IPS-11a (cell line): Measurements from ENCODE around the gene GALR2.
A peak's percentile ranks its signal among the peaks of the same experiment; 100 is the strongest.

Experiments used
- H3K4me3 ChIP-seq: one replicate; pipeline ENCODE4 v1.5.1; 2013; ENCODE audit warnings: low read depth, low read length, control low read depth

Gene GALR2

DNA sequence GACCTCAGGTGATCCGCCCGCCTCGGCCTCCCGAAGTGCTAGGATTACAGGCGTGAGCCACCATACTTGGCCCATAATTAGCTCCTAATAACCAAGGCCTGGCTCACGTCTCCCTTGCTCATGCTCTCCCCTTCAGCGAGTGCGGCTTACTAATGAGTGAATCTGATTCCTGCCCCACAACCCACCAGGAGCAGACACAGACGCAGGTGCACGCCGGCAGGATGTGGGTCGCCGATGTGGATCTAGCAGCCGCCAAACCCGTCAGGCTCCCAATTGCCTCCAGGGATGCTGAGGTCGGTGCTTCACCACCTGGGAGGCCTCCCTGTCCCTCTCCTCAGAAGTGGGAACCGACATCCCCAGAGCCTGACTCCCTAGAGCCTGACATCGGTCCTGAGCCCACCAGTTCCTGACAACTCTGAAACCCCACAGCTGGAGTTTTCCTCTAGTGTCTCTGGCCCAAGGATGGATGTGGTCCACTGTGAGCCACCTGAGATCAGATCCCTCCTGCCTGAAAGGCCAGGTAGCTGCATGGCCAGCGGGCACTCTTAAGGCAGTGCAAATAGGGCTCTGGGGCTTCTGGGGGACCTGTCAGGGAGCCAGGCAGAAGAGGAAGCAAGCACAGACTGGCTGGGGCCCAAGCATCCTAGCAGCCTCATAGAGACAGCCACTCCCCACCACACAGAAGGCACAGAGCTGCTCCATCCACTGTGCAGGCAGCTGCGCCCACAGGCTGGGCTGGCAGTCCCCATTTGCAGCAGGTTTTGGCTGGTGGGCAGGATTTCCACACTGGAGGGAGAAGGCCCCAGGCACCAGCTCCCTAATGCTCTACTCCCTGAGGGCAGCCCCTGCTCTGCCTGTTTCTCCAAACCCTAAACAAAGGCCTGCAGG is 18.2 kb downstream of the GALR2 start:
- H3K4me3 ChIP-seq: no peak overlapping the region

DNA sequence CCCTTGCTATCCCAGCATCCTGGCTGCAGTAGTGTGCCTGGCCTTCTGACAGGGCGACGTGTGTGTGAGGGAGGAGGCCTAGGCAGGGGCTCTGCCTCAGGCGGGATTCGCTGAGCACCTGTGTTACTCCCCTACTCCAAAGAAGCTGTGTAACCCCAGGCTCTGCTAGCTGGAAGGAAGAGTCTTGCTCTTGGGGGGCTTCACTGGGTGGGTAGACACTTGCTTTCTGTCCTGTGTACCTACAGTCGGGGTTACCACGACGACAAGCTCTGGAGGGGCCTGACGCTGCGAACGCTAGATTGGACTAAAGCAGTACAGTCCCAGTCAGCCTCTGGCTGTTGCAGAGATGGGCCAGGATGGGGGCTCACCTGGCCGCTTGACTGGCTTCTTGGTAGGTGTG is 19.5 kb downstream of the GALR2 start:
- no peak overlapping the region for H3K4me3 ChIP-seq

DNA sequence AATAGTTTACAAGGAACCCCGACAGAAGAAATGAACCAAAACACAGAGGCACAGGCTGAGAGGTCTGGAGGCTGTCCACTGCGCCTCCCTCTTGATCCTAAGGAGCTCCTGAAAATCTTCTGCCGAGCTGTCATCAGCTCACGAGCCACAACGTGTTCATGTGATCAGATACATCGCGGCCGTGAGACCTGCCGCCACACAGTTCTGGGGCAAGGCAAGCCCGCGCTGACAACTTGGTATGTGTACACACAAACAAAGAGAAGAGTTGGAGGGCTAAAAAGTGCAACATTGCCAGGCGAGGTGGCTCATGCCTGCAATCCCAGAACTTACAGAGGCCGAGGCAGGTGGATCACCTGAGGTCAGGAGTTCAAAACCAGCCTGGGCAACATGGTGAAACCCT is 21.4 kb downstream of the GALR2 start:
- H3K4me3 ChIP-seq: no peak overlapping the region

DNA sequence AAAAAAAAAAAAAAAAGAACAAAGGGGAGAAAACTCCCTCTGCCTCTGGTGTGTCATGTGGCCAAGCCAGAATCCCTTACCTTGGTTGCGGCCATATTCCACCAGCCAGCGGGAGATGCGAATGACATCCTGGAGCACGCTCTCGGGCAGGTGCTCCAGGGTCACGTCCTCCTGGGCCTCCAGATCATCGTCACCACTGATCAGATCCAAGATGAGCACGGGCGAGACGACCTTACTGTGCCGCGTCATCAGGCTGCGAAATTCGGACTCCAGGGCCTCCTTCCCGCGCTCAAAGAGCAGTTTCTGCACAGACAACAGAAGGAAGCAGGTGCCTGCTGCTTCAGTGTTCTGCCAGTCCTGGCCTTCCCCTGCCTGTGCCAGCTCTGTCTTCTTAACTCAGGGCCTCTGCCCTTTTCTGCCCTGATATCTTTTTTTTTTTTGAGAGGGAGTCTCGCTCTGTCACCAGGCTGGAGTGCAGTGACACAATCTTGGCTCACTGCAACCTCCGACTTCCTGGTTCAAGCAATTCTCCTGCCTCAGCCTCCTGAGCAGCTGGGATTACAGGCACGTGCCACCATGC is 23.2 kb downstream of the GALR2 start:
- no peak overlapping the region for H3K4me3 ChIP-seq

DNA sequence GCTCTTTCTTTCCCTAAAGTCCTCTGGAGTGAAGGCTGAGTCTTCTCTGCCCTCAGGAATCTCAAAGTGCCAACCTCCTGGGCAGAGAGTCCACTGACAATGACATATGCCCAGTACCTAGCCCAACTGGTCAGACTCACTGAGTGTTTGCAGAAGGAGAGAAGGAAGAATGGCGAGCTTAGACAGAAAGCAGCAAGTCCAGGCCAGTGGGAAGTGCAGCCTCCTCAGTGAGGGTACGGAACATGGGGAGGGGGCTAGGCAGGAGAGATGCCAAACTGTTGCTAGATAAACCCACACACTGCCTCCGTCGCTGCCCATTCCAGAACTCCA is 28.3 kb downstream of the GALR2 start:
- peak overlapping the region; percentile 91 for H3K4me3 ChIP-seq

DNA sequence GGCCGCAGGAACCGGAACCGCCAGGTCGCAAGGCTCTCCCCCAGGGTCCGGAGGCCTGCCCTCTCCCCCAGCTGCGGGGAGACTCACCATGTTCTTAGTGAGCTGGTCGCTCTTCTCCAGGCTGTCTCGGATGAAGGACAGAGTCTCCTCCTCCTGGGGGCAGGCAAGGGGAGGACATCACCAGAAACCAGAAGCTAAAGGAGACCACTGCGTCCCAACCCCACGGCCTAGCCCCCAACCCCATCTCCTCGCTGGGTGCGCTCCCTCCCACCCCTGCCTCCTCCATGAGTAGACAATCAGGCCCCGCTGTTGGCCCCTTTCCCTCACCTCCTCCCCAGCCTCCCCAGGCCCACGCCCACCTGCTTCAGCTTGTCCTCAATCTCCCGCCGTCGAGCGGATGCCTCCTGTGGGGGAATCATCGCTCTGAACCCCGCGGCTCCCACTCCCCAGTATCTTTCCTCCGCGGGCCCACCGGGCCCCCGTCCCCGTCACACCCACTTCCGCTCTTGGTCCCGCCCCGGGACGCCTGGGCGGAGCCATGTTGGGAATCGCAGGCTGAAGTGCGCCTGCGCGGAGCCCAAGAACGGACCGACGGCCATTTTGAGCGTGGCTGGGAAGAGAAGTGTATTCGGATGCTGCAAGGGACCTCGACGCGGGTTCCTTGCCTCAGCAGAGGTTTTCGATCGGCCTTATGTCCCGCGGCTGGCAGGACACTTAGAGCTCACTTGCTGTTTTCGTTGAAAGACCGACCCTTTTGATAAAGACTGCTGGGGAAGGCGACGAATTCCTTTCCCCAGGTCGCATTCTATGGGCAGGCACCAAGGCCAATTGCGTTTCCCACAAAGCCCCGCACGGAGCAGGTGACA is 28.9 kb downstream of the GALR2 start, which contains the start of gene EXOC7:
Gene EXOC7 (minus strand): TSS at position 514 of the 866 bp plus-strand sequence. CDS start 95 bp downstream, at position 419.
- H3K4me3 ChIP-seq: peak within 1 kb of the TSS; percentile 91

DNA sequence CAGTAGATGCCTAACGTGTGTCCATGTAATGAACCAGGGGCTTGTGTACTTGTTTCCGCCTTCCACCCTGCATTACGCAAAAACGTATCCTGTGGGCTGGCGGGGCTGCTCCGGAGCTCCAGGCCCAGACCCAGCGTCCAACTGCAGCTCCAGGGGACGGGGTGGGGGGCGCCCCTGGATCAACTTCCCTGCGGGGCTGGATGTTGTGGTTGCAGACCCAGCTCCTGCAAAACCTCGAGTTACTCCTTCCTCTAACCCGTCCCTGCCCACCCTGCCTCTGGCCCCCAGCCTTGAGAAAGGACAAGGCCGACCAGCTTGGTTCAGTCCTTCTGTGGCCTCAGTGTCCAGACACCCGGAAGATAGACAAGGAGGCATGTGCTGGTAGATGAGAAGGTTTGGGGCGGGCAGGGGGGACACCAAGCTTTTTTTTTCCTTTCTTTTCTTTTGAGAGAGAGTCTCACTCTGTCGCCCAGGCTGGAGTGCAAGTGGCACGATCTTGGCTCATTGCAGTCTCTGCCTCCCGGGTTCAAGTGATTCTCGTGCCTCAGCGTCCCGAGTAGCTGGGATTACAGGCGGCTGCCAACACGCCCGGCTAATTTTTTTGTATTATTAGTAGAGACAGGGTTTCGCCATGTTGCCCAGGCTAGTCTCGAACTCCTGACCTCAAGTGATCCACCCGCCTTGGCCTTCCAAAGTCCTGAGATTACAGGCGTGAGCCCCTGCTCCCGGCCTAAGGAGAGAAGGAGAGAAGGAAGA is 29.7 kb downstream of the GALR2 start:
- H3K4me3 ChIP-seq: peak overlapping the region; percentile 91

DNA sequence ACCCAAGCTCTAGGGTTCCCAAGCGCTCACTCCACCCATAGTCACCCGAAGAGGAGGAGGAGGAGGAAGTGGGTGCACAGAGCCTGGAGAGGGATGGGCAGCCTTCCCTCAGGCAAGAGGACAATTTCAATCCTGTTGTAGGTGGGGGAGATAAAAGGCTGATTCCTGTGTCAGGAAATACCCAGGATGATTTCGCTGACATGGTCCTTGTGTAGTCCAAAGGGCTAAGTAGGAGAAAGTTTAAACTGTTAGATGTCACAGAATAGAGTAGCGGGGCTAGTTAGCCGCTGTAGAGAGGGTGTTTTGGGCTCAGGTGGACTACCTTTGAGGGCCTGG is 30.3 kb downstream of the GALR2 start:
- H3K4me3 ChIP-seq: no peak overlapping the region

DNA sequence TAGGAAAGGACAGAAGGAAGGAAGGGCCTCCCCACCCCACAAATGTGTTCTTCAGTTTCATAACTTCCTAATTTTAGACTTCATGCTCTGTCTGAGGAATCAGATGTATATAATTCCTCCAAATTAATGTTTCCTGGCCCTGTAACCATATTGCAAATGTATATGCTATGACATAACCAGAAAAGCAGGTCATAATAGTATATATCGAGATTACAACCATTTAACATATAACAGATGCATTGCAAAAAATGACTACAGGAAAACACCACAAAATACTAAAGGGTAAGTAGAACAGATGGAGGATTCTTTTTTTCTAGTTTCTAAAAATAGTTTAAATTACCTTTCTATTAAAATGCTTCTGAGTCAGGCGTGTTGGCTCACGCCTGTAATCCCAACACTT is 32.1 kb downstream of the GALR2 start:
- no peak overlapping the region for H3K4me3 ChIP-seq

DNA sequence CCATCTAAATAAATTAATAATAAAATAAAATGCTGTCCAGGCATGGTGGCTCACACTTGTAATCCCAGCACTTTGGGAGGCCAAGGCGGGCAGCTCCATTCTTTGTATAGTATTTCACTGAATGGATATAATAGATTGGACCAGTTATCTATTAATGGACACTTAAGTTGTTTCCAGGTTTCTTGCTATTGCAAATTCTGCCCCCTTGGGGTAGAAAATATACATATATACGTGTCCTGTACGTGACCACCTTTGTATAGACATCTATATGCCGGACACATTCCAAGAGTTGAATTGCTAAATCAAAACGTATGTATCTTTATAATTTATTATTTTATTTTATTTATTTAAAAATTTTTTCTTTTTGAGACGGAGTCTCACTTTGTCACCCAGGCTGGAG is 32.9 kb downstream of the GALR2 start:
- no peak overlapping the region for H3K4me3 ChIP-seq

DNA sequence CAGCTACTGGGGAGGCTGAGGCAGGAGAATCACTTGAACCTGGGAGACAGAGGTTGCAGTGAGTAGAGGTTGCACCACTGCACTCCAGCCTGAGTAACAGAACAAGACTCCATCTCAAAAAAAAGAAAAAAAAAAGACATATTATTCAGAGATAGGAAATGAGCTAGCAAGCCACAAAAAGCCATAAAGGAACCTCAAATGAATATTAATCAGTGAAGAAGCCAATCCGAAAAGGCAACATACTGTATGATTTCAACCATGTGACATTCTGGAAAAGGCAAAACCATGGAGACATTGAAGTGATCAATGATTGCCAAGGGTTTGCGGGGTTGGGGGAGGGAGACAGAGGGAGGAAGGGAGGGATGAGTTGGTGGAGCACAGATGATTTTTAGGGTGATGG is 37.4 kb downstream of the GALR2 start:
- H3K4me3 ChIP-seq: no peak overlapping the region

DNA sequence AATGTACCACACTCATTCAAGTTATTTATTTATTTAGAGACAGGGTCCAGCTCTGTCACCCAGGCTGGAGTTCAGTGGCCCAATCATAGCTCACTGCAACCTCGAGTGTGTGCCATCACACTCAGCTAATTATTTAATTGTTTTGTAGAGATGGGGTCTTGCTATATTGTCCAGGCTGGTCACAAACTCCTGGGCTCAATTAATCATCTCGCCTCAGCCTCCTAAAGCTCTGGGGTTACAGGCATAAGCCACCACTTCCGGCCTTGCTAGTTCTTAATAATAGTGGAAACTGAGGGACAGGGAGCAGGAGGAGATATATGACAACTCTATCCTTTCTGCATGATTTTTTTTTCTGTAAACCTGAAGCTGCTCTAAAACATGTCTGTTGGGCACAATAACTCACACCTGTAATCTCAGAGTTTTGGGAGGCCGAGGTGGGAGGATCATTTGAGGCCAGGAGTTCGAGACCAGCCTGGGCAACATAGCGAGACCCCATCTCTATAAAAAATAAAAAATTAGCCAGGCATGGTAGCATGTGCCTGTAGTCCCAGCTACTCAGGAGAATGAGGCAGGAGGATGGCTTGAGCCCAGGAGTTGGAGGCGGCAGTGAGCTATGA is 40.7 kb downstream of the GALR2 start:
- H3K4me3 ChIP-seq: no peak overlapping the region

DNA sequence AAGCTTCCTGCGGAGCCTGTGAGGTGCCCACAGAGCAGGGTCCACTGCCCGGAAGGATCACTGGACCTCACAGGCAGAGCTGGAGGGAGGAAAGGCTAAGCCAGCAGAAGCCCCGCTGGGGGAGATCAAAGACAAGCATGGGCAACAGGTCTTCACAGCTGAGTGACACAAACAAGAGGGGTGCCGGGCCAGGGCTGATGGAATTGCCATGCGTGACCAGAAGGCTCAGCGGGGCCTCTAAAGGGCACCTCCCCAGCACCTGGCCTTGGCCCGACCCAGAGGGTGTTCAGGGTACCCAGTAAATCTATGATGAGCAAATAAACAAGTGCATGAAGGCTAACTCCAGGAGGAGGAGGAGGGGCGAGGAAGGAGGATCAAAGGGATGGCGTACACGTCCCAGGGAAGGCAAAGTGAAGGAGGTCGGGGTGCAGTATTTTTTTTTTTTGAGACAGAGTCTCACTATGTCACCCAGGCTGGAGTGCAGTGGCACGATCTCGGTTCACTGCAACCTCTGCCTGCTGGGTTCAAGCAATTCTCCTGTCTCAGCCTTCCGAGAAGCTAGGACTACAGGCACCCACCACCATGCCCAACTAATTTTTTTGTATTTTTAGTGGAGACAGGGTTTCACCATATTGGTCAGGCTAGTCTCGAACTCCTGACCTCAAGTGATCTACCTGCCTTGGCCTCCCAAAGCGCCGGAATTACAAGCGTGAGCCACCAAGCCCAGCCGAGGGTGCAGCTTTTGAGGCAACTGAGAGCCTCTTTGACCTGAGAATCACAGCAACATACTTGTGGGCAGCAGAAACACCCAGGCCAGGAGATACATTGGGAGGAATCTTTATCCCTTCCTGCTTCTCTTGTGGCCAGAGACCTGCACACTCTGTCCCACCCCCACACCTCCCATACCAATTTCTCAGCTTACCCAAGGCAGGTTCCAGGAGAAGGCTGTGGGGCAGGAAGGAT is 45.1 kb downstream of the GALR2 start:
- H3K4me3 ChIP-seq: no peak overlapping the region

DNA sequence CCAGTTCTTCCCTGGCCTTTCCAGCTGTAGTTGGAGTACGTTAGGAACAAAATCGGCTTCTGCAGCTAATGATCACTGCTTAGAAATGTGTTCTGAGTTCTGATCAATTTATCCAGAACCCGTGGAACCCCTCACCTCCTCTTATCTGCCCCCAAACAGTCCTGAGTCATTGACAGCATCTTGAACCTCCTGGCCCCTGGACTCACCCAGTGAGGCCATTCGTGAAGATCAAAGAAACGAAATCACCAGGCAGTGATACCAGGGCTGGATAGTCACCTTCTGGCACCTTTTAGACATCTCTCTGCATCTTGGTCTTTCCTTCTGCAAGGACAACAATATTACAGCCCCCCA is 46.1 kb downstream of the GALR2 start:
- no peak overlapping the region for H3K4me3 ChIP-seq

DNA sequence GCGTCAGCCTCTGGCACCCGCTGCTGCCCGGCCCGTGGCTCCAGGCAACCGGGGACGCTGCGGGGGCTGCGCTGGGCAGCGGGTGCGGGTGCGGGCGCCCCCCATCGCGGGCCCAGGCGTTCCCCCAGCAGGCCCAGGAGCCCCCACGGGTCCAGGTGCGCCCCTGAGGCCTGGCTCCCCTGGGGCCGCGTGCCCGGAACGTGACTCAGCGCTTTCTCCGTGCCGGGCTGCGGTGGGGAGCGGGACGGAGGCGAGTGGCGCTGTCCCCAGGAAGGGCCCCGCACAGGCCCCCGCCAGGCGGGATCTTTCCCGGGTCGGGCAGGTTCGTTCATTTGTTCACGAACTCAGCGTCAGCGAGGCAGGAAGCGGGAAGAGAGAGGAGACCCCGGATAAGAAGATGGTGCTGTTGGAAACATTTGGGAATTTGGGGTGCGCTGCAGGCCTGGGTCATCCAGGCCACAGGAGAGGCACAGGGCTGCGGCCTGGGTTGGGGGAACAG is 47.4 kb downstream of the GALR2 start:
- no peak overlapping the region for H3K4me3 ChIP-seq

DNA sequence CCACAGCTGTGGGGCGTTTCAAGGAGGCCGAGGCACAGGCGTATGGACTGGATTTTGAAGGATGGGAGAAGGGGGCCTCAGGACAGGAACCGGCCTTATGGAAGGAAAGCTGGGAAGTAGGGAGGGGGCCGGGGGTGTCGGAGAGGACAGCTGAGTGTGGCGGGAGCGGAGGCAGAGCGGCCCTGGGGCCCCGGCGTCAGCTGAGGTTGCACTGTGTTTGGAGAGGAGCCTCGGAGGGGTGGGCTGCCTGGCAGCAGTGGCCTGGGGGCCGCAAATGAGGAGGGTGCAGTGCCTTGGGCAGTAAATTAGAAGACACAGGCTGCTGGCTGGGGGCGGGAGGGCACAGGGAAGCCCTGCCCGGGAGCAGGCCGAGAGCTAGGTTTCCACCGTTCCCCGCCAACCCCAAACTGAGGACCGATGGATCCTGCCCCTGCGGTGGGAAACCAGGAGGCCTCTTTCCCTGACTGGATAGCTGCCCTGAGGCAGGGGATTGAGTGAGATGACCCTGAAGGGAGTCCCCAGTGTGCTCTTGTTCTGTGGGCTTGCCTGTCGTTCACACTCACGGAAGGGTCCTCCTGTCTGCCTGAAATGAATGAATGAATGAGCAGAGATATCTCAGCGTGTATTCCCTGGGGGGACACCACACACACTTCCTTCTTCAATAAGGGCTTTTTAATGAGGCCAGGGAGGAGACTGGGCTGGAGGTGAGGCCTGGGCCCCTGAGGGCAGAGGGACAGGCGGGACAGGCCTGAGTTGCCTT is 48.0 kb downstream of the GALR2 start:
- no peak overlapping the region for H3K4me3 ChIP-seq

DNA sequence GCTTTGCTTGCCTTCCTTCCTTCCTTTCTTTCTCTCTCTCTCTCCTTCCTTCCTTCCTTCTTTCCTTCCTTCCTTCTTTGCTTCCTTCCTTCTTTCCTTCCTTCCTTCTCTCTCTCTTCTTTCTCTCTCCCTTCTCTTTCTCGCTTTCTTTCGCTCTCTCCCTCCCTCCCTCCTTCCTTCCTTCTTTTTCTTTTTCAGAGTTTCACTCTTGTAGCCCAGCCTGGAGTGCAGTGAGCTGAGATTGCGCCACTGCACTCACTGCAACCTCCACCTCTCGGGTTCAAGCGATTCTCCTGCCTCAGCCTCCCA is 48.6 kb downstream of the GALR2 start:
- H3K4me3 ChIP-seq: no peak overlapping the region

DNA sequence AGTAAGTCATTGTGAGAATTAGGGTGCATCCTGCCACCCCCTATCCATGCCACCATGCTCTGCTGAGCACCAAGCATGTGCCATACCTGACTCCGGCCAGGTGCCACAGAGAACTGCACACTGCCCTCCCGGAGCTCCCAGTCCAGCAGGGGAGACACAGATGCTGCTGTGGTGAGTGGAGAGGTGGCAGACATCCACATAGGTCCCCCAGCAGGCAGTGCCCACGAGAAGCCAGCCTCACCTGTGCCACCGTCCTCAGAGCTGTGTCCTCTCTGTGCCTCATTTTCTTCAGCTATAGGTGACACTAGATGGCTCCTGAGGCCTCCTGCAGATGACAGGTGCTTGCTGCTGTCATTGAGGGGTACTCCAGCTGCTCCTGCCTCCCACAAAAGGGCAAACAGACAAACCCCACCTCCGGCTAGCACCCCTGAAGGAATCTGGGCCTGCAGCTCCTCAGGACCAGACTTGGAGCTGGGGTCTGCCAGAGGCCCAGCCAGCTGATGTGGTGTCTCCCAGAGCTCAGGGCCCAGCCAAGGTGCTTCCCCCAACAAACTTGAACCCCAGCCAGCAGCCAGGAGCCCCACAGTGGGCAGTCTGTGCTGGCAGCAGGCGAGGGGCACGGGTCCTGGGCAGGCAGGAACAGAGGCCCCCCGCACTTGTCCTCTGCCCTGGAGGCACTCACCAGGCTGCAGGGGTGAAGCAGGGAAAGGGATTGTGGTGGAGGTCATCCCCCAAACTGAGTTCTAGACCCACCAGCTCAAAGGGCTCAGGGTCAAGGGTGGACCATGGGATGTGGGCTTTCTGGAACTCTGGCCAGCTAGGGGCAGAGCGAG is 49.4 kb downstream of the GALR2 start:
- H3K4me3 ChIP-seq: no peak overlapping the region
